Esophagus squamous epithelium (tissue), 4 donors: ENCODE data around the gene PIGH.

Source experiments
- POLR2A ChIP-seq, 4 donors: fragments of 450-650 bp; IDR thresholded peaks; one replicate each; pipeline ENCODE4 v1.6.1; 2017; ENCODE audit warnings: antibody characterized with exemption in 4 of 4, mild to moderate bottlenecking in 4 of 4, moderate library complexity in 3 of 4
- TF ChIP-seq, protein P1 (sequence below), 6 experiments: fragments of 450-650 bp in 4 of 6; fragments of 200-600 bp in 2 of 6; sonication (generic) in 2 of 6; IDR thresholded peaks; one replicate each; pipeline ENCODE4 v1.5.1; 2016 to 2019; ENCODE audit warnings: antibody characterized with exemption in 6 of 6, mild to moderate bottlenecking in 4 of 6, moderate library complexity in 4 of 6

DNA sequence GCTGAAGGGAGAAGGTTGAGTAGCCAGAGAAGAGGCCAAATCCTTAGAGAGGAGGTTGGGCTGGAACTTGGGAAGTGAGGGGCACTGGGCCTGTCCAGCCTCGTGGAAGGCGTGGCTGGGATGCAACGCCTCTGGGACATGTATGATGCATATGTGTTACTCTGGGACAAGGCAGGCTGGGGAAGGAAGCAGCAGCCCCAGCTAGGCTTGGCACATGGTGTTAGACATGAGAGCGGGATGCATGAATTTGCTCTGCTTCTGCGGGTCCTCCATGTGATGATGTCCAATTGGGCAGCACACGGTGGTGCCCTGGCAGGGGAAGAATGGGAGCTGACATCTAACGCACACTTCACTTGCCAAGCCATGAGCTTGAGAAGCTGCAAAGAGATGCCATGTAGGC lies 45.7 kb downstream of the PIGH start:
- TF ChIP-seq, protein P1, sequence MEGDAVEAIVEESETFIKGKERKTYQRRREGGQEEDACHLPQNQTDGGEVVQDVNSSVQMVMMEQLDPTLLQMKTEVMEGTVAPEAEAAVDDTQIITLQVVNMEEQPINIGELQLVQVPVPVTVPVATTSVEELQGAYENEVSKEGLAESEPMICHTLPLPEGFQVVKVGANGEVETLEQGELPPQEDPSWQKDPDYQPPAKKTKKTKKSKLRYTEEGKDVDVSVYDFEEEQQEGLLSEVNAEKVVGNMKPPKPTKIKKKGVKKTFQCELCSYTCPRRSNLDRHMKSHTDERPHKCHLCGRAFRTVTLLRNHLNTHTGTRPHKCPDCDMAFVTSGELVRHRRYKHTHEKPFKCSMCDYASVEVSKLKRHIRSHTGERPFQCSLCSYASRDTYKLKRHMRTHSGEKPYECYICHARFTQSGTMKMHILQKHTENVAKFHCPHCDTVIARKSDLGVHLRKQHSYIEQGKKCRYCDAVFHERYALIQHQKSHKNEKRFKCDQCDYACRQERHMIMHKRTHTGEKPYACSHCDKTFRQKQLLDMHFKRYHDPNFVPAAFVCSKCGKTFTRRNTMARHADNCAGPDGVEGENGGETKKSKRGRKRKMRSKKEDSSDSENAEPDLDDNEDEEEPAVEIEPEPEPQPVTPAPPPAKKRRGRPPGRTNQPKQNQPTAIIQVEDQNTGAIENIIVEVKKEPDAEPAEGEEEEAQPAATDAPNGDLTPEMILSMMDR (IDR thresholded peaks at IDR 0.05), result no peak
- no peak for TF ChIP-seq POLR2A (IDR thresholded peaks at IDR 0.05)
